ENCODE measurements around the gene DBF4B.

Gene DBF4B

GRCh38 chr17:44779211-44780025 is 71.0 kb downstream of the DBF4B start:
- peak; percentile 79 for DNase-seq

GRCh38 chr17:44780161-44780560 is 71.7 kb downstream of the DBF4B start:
- no peak for DNase-seq

- DNase-seq = no peak
Measured at GRCh38 chr17:44780845-44781480, 72.5 kb downstream of the DBF4B start.

GRCh38 chr17:44781551-44782325 is 73.3 kb downstream of the DBF4B start:
- DNase-seq = no peak

GRCh38 chr17:44782326-44782850 is 73.9 kb downstream of the DBF4B start:
- no peak for DNase-seq

- DNase-seq = no peak
Measured at GRCh38 chr17:44785921-44786320, 77.5 kb downstream of the DBF4B start.

GRCh38 chr17:44786551-44787081 is 78.2 kb downstream of the DBF4B start:
- DNase-seq = no peak

- DNase-seq = no peak
Measured at GRCh38 chr17:44787271-44787940, 78.9 kb downstream of the DBF4B start.

GRCh38 chr17:44788139-44788538 is 79.7 kb downstream of the DBF4B start:
- no peak for DNase-seq

GRCh38 chr17:44792276-44792675 is 83.8 kb downstream of the DBF4B start:
- peak; percentile 56 for DNase-seq

- no peak for DNase-seq
Measured at GRCh38 chr17:44793885-44794842, 85.7 kb downstream of the DBF4B start.

- peak; percentile 95 for DNase-seq
Measured at GRCh38 chr17:44794851-44795413, 86.5 kb downstream of the DBF4B start.

- no peak for DNase-seq
Measured at GRCh38 chr17:44795421-44795820, 87.0 kb downstream of the DBF4B start.

- DNase-seq = no peak
Measured at GRCh38 chr17:44795928-44796327, 87.5 kb downstream of the DBF4B start.

- no peak for DNase-seq
Measured at GRCh38 chr17:44796731-44797130, 88.3 kb downstream of the DBF4B start.

- DNase-seq = no peak
Measured at GRCh38 chr17:44797802-44798201, 89.3 kb downstream of the DBF4B start.

GRCh38 chr17:44798356-44798755 is 89.9 kb downstream of the DBF4B start:
- no peak for DNase-seq

All from fibroblast of skin of right quadriceps (primary cell).